Stimulated activated CD4-positive, alpha-beta T cell treated with anti-CD3 and anti-CD28 coated beads, Interleukin-1b, Interleukin-23, amount 100 ng/mL, for 48 hours (primary cell): Measurements from ENCODE around the gene DUSP6.
A peak's percentile ranks its signal among the peaks of the same experiment; 100 is the strongest.

Source experiments
- DNase-seq: peaks from one replicate; pipeline ENCODE4 v3.0.0-alpha.2; 2020

DUSP6 gene

GRCh38 chr12:89327486-89328094 is 24.7 kb downstream of the DUSP6 start:
- DNase-seq = no peak

GRCh38 chr12:89326239-89327040 is 25.9 kb downstream of the DUSP6 start:
- DNase-seq = no peak

- no peak for DNase-seq
These were observed 26.8 kb downstream of the DUSP6 start for GRCh38 chr12:89325495-89325894.

- no peak for DNase-seq
These were observed 27.9 kb downstream of the DUSP6 start for GRCh38 chr12:89324437-89324836.

GRCh38 chr12:89323568-89324218 is 28.6 kb downstream of the DUSP6 start:
- no peak for DNase-seq

GRCh38 chr12:89320735-89321134 is 31.6 kb downstream of the DUSP6 start:
- DNase-seq = no peak

- DNase-seq = no peak
These were observed 32.7 kb downstream of the DUSP6 start for GRCh38 chr12:89319606-89320005.

GRCh38 chr12:89319122-89319521 is 33.2 kb downstream of the DUSP6 start:
- DNase-seq = no peak

GRCh38 chr12:89316705-89317139 is 35.6 kb downstream of the DUSP6 start:
- DNase-seq = no peak

- DNase-seq = no peak
These were observed 38.1 kb downstream of the DUSP6 start for GRCh38 chr12:89314060-89314761.

GRCh38 chr12:89311703-89312293 is 40.5 kb downstream of the DUSP6 start:
- DNase-seq = no peak

- DNase-seq = no peak
These were observed 42.5 kb downstream of the DUSP6 start for GRCh38 chr12:89309815-89310214.

- DNase-seq = no peak
These were observed 42.9 kb downstream of the DUSP6 start for GRCh38 chr12:89309440-89309802.

GRCh38 chr12:89307474-89308253 is 44.6 kb downstream of the DUSP6 start:
- DNase-seq = peak; percentile 5

- DNase-seq = no peak
These were observed 45.4 kb downstream of the DUSP6 start for GRCh38 chr12:89306827-89307473.

GRCh38 chr12:89305373-89305772 is 46.9 kb downstream of the DUSP6 start:
- no peak for DNase-seq

- DNase-seq = no peak
These were observed 52.4 kb downstream of the DUSP6 start for GRCh38 chr12:89299931-89300330.

GRCh38 chr12:89299417-89299816 is 52.9 kb downstream of the DUSP6 start:
- no peak for DNase-seq
